DOHH2 (cell line): ENCODE measurements around the gene FGGY.

Experiments used
- H3F3A ChIP-seq: fragments of 200-600 bp; sonication (generic), shearing (Covaris generic); 2 replicates; pipeline ENCODE4 v1.6.0; 2016; ENCODE audit warnings: antibody characterized with exemption, mild to moderate bottlenecking; ENCODE audit not compliant: control insufficient read depth, insufficient read depth
- H3K27ac ChIP-seq: fragments of 200-600 bp; sonication (generic); 2 replicates; pipeline ENCODE4 v1.5.1; 2014; ENCODE audit warnings: low read depth, mild to moderate bottlenecking, low read length, moderate library complexity
- H3K27me3 ChIP-seq: fragments of 200-600 bp; sonication (generic); 2 replicates; pipeline ENCODE4 v1.6.1; 2014; ENCODE audit warnings: mild to moderate bottlenecking, low read length, mixed read lengths; ENCODE audit not compliant: control insufficient read depth
- H3K36me3 ChIP-seq: fragments of 200-600 bp; sonication (generic); 2 replicates; pipeline ENCODE4 v1.6.1; 2014; ENCODE audit warnings: mild to moderate bottlenecking, low read length, moderate library complexity, mixed read lengths; ENCODE audit not compliant: control insufficient read depth
- H3K4me1 ChIP-seq: fragments of 200-600 bp; sonication (generic); 2 replicates; pipeline ENCODE4 v1.6.1; 2014; ENCODE audit warnings: mild to moderate bottlenecking, low read length, mixed read lengths; ENCODE audit not compliant: control insufficient read depth
- H3K4me2 ChIP-seq: fragments of 200-600 bp; sonication (generic); 2 replicates; pipeline ENCODE4 v1.6.0; 2014; ENCODE audit warnings: mild to moderate bottlenecking, low read length, moderate library complexity
- H3K4me3 ChIP-seq: fragments of 200-600 bp; sonication (generic); 2 replicates; pipeline ENCODE4 v1.5.1; 2014; ENCODE audit warnings: mild to moderate bottlenecking, low read length, mixed read lengths
- H3K79me2 ChIP-seq: fragments of 200-600 bp; sonication (generic); 2 replicates; pipeline ENCODE4 v1.6.1; 2014; ENCODE audit warnings: mild to moderate bottlenecking, low read length, mixed read lengths; ENCODE audit not compliant: control insufficient read depth
- H3K9me2 ChIP-seq: fragments of 200-600 bp; sonication (generic); replicated peaks from 2 replicates; pipeline ENCODE4 v1.6.1; 2014; ENCODE audit warnings: mild to moderate bottlenecking, low read length, mixed read lengths; ENCODE audit not compliant: control insufficient read depth
- H3K9me3 ChIP-seq: fragments of 200-600 bp; sonication (generic); 2 replicates; pipeline ENCODE4 v1.6.1; 2014; ENCODE audit warnings: antibody characterized with exemption, low read length, mixed read lengths; ENCODE audit not compliant: control insufficient read depth, insufficient read depth
- H4K20me1 ChIP-seq: fragments of 200-600 bp; sonication (generic); 2 replicates; pipeline ENCODE4 v1.6.0; 2014; ENCODE audit warnings: low read depth, mild to moderate bottlenecking, antibody characterized with exemption, low read length, moderate library complexity; ENCODE audit not compliant: control insufficient read depth, insufficient read depth
- CTCF ChIP-seq: fragments of 200-600 bp; sonication (generic); IDR thresholded peaks from one replicate; pipeline ENCODE4 v1.5.1; 2014; ENCODE audit warnings: antibody characterized with exemption, mild to moderate bottlenecking, low read depth, low read length; ENCODE audit not compliant: poor library complexity, severe bottlenecking
- EZH2phosphoT487 ChIP-seq: fragments of 200-600 bp; sonication (generic); IDR thresholded peaks from 2 replicates; pipeline ENCODE4 v1.6.1; 2017; ENCODE audit warnings: borderline replicate concordance, mild to moderate bottlenecking, antibody characterized with exemption, low read length, moderate library complexity, mixed read lengths

Gene FGGY

GRCh38 chr1:59678040-59678439 lies 381.1 kb downstream of the FGGY start:
- Histone ChIP-seq H3K4me1 (no peaks in the 10 kb centered on the region), H3F3A (no peaks in the 10 kb centered on the region), H4K20me1 (no peaks in the 10 kb centered on the region), H3K4me3 (no peak overlapping the region), H3K79me2 (no peaks in the 10 kb centered on the region), H3K9me3 (no peaks in the 10 kb centered on the region), H3K36me3 (no peaks in the 10 kb centered on the region), H3K27me3 (no peaks in the 10 kb centered on the region), H3K9me2 (no peaks in the 10 kb centered on the region), H3K27ac (no peak overlapping the region), H3K4me2 (no peak overlapping the region)
- no peak for TF ChIP-seq EZH2phosphoT487
- TF ChIP-seq CTCF, result no peak

- TF ChIP-seq CTCF (no peak), EZH2phosphoT487 (no peak)
- no peak overlapping the region for H3K4me3 ChIP-seq
- H3F3A ChIP-seq, result no peaks in the 10 kb centered on the region
- H3K4me2 ChIP-seq, result no peak overlapping the region
- H3K4me1 ChIP-seq, result no peaks in the 10 kb centered on the region
- no peak overlapping the region for H3K27ac ChIP-seq
- no peaks in the 10 kb centered on the region for H4K20me1 ChIP-seq
- no peaks in the 10 kb centered on the region for H3K9me2 ChIP-seq
- H3K27me3 ChIP-seq, result no peaks in the 10 kb centered on the region
- no peaks in the 10 kb centered on the region for H3K9me3 ChIP-seq
- no peaks in the 10 kb centered on the region for H3K79me2 ChIP-seq
- H3K36me3 ChIP-seq, result no peaks in the 10 kb centered on the region
Measured at GRCh38 chr1:59678493-59679228, 381.8 kb downstream of the FGGY start.

GRCh38 chr1:59680044-59680443 lies 383.1 kb downstream of the FGGY start:
- Histone ChIP-seq H3K4me3 (no peak overlapping the region), H3K27ac (no peak overlapping the region), H3K4me1 (no peaks in the 10 kb centered on the region), H3F3A (no peaks in the 10 kb centered on the region), H3K9me2 (no peaks in the 10 kb centered on the region), H4K20me1 (no peaks in the 10 kb centered on the region), H3K36me3 (no peaks in the 10 kb centered on the region), H3K79me2 (no peaks in the 10 kb centered on the region), H3K9me3 (no peaks in the 10 kb centered on the region), H3K4me2 (no peak overlapping the region), H3K27me3 (no peaks in the 10 kb centered on the region)
- no peak for TF ChIP-seq CTCF
